Left ventricle myocardium inferior (tissue), 1 donor: Measurements from ENCODE around the gene KRT7. TPM values are rescaled to one million over a fixed set of nuclear protein-coding genes. Genes with fewer than 3 reads are reported as not detected.

ENCODE experiments used
- DNase-seq: peaks from one replicate; pipeline ENCODE4 v3.0.0-alpha.2; 2020
- H3K27ac ChIP-seq: fragments of 200-600 bp; replicated peaks from 2 replicates; pipeline ENCODE4 v1.8.0; 2021
- H3K27me3 ChIP-seq: fragments of 200-600 bp; 2 replicates; pipeline ENCODE4 v1.8.0; 2021; ENCODE audit warnings: low read depth
- H3K36me3 ChIP-seq: fragments of 200-600 bp; 2 replicates; pipeline ENCODE4 v1.8.0; 2021
- H3K4me1 ChIP-seq: fragments of 200-600 bp; 2 replicates; pipeline ENCODE4 v1.8.0; 2021
- H3K4me3 ChIP-seq: fragments of 200-600 bp; 2 replicates; pipeline ENCODE4 v1.8.0; 2021; ENCODE audit warnings: mild to moderate bottlenecking, moderate library complexity
- H3K9me3 ChIP-seq: fragments of 200-600 bp; replicated peaks from 2 replicates; pipeline ENCODE4 v1.8.0; 2021
- CTCF ChIP-seq: fragments of 200-600 bp; IDR thresholded peaks from 2 replicates; pipeline ENCODE4 v1.8.0; 2021; ENCODE audit warnings: antibody characterized with exemption, mild to moderate bottlenecking, borderline replicate concordance
- intact Hi-C: fragments of 100-400 bp; cut with micrococcal nuclease; formaldehyde crosslinking; loops from one replicate; pipeline ENCODE4 v1.11.0; 2022
- total RNA-seq: library from RNA; stranded (reverse); fragmentation: NEBNext Ultra II Directional; extraction: Animal tissue kit (Norgen Biotek cat#: 25700); gene quantifications from one replicate; pipeline ENCODE4 v1.2.1, GENCODE V29; 2021
- donor health status: DM: no; HTN: yes; CAD: no; lungs with severe emphysema.

The KRT7 gene
- total RNA-seq, 1 donor from 2014 or later: not detected

GRCh38 chr12:52235001-52235764 is 2.1 kb downstream of the KRT7 start:
- Histone ChIP-seq H3K4me1 (peaks cover 36% of the 10 kb centered on the region), H3K36me3 (no peaks in the 10 kb centered on the region), H3K27ac (no peak overlapping the region), H3K4me3 (no peak overlapping the region), H3K27me3 (peaks cover 73% of the 10 kb centered on the region), H3K9me3 (no peaks in the 10 kb centered on the region)
- DNase-seq: no peak
- no peak for TF ChIP-seq CTCF
- intact Hi-C loops: no loop called here

- no peak for DNase-seq
- H3K4me1 ChIP-seq: peaks cover 29% of the 10 kb centered on the region
- intact Hi-C loops: no loop called here
- H3K4me3 ChIP-seq: no peak overlapping the region
- no peak overlapping the region for H3K27ac ChIP-seq
- no peaks in the 10 kb centered on the region for H3K9me3 ChIP-seq
- peaks cover 66% of the 10 kb centered on the region for H3K27me3 ChIP-seq
- no peaks in the 10 kb centered on the region for H3K36me3 ChIP-seq
- no peak for TF ChIP-seq CTCF
Observed at GRCh38 chr12:52235822-52236361, 2.8 kb downstream of the KRT7 start.

- H3K27ac ChIP-seq: no peak overlapping the region
- H3K4me1 ChIP-seq: peaks cover 23% of the 10 kb centered on the region
- TF ChIP-seq CTCF: no peak
- no peak for DNase-seq
- H3K36me3 ChIP-seq: no peaks in the 10 kb centered on the region
- no peak overlapping the region for H3K4me3 ChIP-seq
- H3K9me3 ChIP-seq: no peaks in the 10 kb centered on the region
- peaks cover 66% of the 10 kb centered on the region for H3K27me3 ChIP-seq
- intact Hi-C loops: no loop called here
Observed at GRCh38 chr12:52236386-52237050, 3.5 kb downstream of the KRT7 start.

GRCh38 chr12:52238207-52238840 is 5.3 kb downstream of the KRT7 start:
- H3K27ac ChIP-seq: no peak overlapping the region
- no peaks in the 10 kb centered on the region for H3K9me3 ChIP-seq
- no peak for TF ChIP-seq CTCF
- intact Hi-C loops: no loop called here
- H3K4me1 ChIP-seq: peaks cover 6% of the 10 kb centered on the region
- no peak overlapping the region for H3K4me3 ChIP-seq
- H3K27me3 ChIP-seq: peaks cover 49% of the 10 kb centered on the region
- H3K36me3 ChIP-seq: no peaks in the 10 kb centered on the region
- no peak for DNase-seq

GRCh38 chr12:52238916-52239646 is 6.0 kb downstream of the KRT7 start:
- no peak overlapping the region for H3K27ac ChIP-seq
- DNase-seq: no peak
- H3K36me3 ChIP-seq: no peaks in the 10 kb centered on the region
- H3K4me1 ChIP-seq: peaks cover 9% of the 10 kb centered on the region
- H3K4me3 ChIP-seq: no peak overlapping the region
- H3K27me3 ChIP-seq: peaks cover 41% of the 10 kb centered on the region
- H3K9me3 ChIP-seq: no peaks in the 10 kb centered on the region
- intact Hi-C loops: no loop called here
- TF ChIP-seq CTCF: no peak
